IMR-90 (cell line): ENCODE measurements around the gene VAT1L. TPM values are rescaled to one million over a fixed set of nuclear protein-coding genes. Genes with fewer than 3 reads are reported as not detected.
A peak's percentile ranks its signal among the peaks of the same experiment; 100 is the strongest.

Experiments
- ATAC-seq: fragments of 200-7000 bp; cut with Tn5 transposase; 2 replicates; pipeline ENCODE4 v1.9.1; 2020; ENCODE audit warnings: low read depth, mild to moderate bottlenecking, moderate library complexity
- BruUV-seq: library from RNA; stranded (reverse); fragments of 400-500 nt; replicated peaks from 2 replicates; lab custom pipeline; 2021; lab: Mats Ljungman, UMichigan
- CTCF ChIA-PET: fragments of 300-600 bp; formaldehyde crosslinking; extraction: SDS; loops from one replicate; lab custom pipeline; 2021; ENCODE audit warnings: antibody characterized with exemption; lab: Yijun Ruan, JAX
- POLR2A ChIA-PET: fragments of 300-600 bp; sonication (Branson Sonifier 250); formaldehyde crosslinking; loops from one replicate; lab custom pipeline; 2022; ENCODE audit warnings: antibody characterized with exemption; ENCODE audit not compliant: unreplicated experiment; lab: Charles Lee
- DNase-seq: peaks from one replicate; pipeline ENCODE4 v3.0.0; 2013
- H2AFZ ChIP-seq: replicated peaks from 2 replicates; pipeline ENCODE3; 2013; ENCODE audit warnings: low read length, mild to moderate bottlenecking; ENCODE audit not compliant: poor library complexity
- H2AK5ac ChIP-seq: 2 replicates; pipeline ENCODE4 v1.6.1; 2013; ENCODE audit warnings: low read depth, low read length, inconsistent platforms
- H2AK9ac ChIP-seq: replicated peaks from 2 replicates; pipeline ENCODE3; 2013; ENCODE audit warnings: mild to moderate bottlenecking, low read depth, low read length, moderate library complexity; ENCODE audit not compliant: poor library complexity
- H2BK120ac ChIP-seq: 2 replicates; pipeline ENCODE4 v1.6.1; 2013; ENCODE audit warnings: low read depth, low read length, inconsistent platforms
- H2BK15ac ChIP-seq: 3 replicates; pipeline ENCODE4 v1.6.1; 2013; ENCODE audit warnings: low read depth, low read length, inconsistent platforms
- H2BK20ac ChIP-seq: 2 replicates; pipeline ENCODE4 v1.6.1; 2013; ENCODE audit warnings: low read depth, mild to moderate bottlenecking, inconsistent platforms, low read length, moderate library complexity
- H2BK5ac ChIP-seq: 2 replicates; pipeline ENCODE4 v1.6.1; 2013; ENCODE audit warnings: mild to moderate bottlenecking, low read depth, low read length, inconsistent platforms; ENCODE audit not compliant: poor library complexity, severe bottlenecking
- H3K14ac ChIP-seq: replicated peaks from 2 replicates; pipeline ENCODE4 v1.6.1; 2013; ENCODE audit warnings: low read depth, low read length, inconsistent platforms
- H3K18ac ChIP-seq: 2 replicates; pipeline ENCODE4 v1.6.1; 2013; ENCODE audit warnings: low read depth, low read length, control low read depth
- H3K23ac ChIP-seq: 2 replicates; pipeline ENCODE4 v1.6.1; 2013; ENCODE audit warnings: low read depth, low read length, inconsistent platforms
- H3K27ac ChIP-seq: 2 replicates; pipeline ENCODE4 v1.5.1; 2013; ENCODE audit warnings: mild to moderate bottlenecking, control low read depth, low read length; ENCODE audit not compliant: insufficient read depth
- H3K27me3 ChIP-seq: 2 replicates; pipeline ENCODE4 v1.6.1; 2013; ENCODE audit warnings: low read length; ENCODE audit not compliant: control insufficient read depth, insufficient read depth
- H3K36me3 ChIP-seq: 2 replicates; pipeline ENCODE4 v1.6.1; 2013; ENCODE audit warnings: low read length, mixed read lengths; ENCODE audit not compliant: control insufficient read depth, insufficient read depth
- H3K4ac ChIP-seq: 2 replicates; pipeline ENCODE4 v1.6.1; 2013; ENCODE audit warnings: low read depth, low read length, inconsistent platforms
- H3K4me1 ChIP-seq: 2 replicates; pipeline ENCODE4 v1.6.1; 2013; ENCODE audit warnings: low read length, mixed read lengths; ENCODE audit not compliant: control insufficient read depth, insufficient read depth
- H3K4me2 ChIP-seq: 2 replicates; pipeline ENCODE4 v1.6.1; 2013; ENCODE audit warnings: low read depth, mild to moderate bottlenecking, control low read depth, low read length, moderate library complexity
- H3K4me3 ChIP-seq: 2 replicates; pipeline ENCODE4 v1.5.1; 2013; ENCODE audit warnings: low read depth, mild to moderate bottlenecking, control low read depth, low read length, moderate library complexity; ENCODE audit not compliant: insufficient read depth
- H3K56ac ChIP-seq: 2 replicates; pipeline ENCODE4 v1.6.1; 2013; ENCODE audit warnings: low read length, inconsistent platforms; ENCODE audit not compliant: insufficient read depth; ENCODE audit errors: extremely low read depth
- H3K79me1 ChIP-seq, 2 experiments: 2 replicates each; pipeline ENCODE4 v1.6.1; 2013; ENCODE audit warnings: low read length in 2 of 2, inconsistent platforms in 1 of 2, low read depth in 1 of 2
- H3K9ac ChIP-seq: 2 replicates; pipeline ENCODE4 v1.6.1; 2013; ENCODE audit warnings: low read depth, low read length, control low read depth
- H3K9me1 ChIP-seq: 2 replicates; pipeline ENCODE4 v1.6.1; 2013; ENCODE audit warnings: low read length, inconsistent platforms; ENCODE audit not compliant: insufficient read depth
- H3K9me3 ChIP-seq: 2 replicates; pipeline ENCODE4 v1.6.1; 2013; ENCODE audit warnings: low read length; ENCODE audit not compliant: control insufficient read depth, insufficient read depth
- H4K20me1 ChIP-seq: 2 replicates; pipeline ENCODE4 v1.6.1; 2013; ENCODE audit warnings: low read length, inconsistent platforms; ENCODE audit not compliant: insufficient read depth
- H4K5ac ChIP-seq: 2 replicates; pipeline ENCODE4 v1.6.1; 2013; ENCODE audit warnings: mild to moderate bottlenecking, low read depth, low read length, control low read depth
- H4K8ac ChIP-seq, 2 experiments: 2 replicates each; pipeline ENCODE4 v1.6.1; 2013; ENCODE audit warnings: low read depth in 2 of 2, low read length in 2 of 2, control low read depth in 1 of 2, inconsistent platforms in 1 of 2
- H4K91ac ChIP-seq: 2 replicates; pipeline ENCODE4 v1.6.1; 2013; ENCODE audit warnings: low read depth, low read length, inconsistent platforms; ENCODE audit not compliant: insufficient read depth
- CHD1 ChIP-seq: IDR thresholded peaks from 2 replicates; pipeline ENCODE4 v1.6.1; 2012; ENCODE audit warnings: low read depth, low read length, improper control_type of control experiment
- FOS ChIP-seq: fragments of 150-350 bp; IDR thresholded peaks from 2 replicates; pipeline ENCODE4 v1.6.1; 2016; ENCODE audit warnings: low read depth, low read length
- RCOR1 ChIP-seq: IDR thresholded peaks from 2 replicates; pipeline ENCODE4 v1.6.1; 2012; ENCODE audit warnings: mild to moderate bottlenecking, low read length, improper control_type of control experiment; ENCODE audit not compliant: insufficient replicate concordance
- WGBS, 2 experiments: methylation state at CpG; one replicate each; pipeline versions ENCODE4 v1.1.5 to v1.1.7; 2013; ENCODE audit warnings: missing lambda C conversion rate in 2 of 2; ENCODE audit not compliant: insufficient read length in 1 of 2; ENCODE audit errors: extremely low coverage in 2 of 2; 5-methylcytosine and 5-hydroxymethylcytosine counted together
- dilution Hi-C: fragments of 300-500 bp; cut with HindIII; formaldehyde crosslinking; loops from one replicate; pipeline ENCODE4 v1.14.3; 2018; ENCODE audit warnings: low sequenced_read_pairs; ENCODE audit not compliant: unreplicated experiment
- in situ Hi-C: fragments of 300-500 bp; cut with MboI; formaldehyde crosslinking; loops from 3 replicates; pipeline ENCODE4 v1.14.3; 2019; ENCODE audit warnings: low sequenced_read_pairs, inconsistent platforms, mixed read lengths
- intact Hi-C: fragments of 100-400 bp; cut with micrococcal nuclease; formaldehyde crosslinking; loops from 2 replicates; pipeline ENCODE4 v1.10.0; 2022
- polyA plus RNA-seq, 3 experiments: library from polyadenylated mRNA; depleted of rRNA; stranded (reverse); fragments of >200 nt; gene quantifications; 2 replicates each; pipeline ENCODE4 v1.2.3, GENCODE V29; 2012; ENCODE audit warnings: low replicate concordance in 1 of 3
- total RNA-seq: library from RNA; depleted of rRNA; stranded (reverse); fragments of >200 nt; gene quantifications from 2 replicates; pipeline ENCODE4 v1.2.3, GENCODE V29; 2012

Gene VAT1L
- total and polyA plus RNA-seq, 2 of the 4 experiments (the other 2 are of a cell fraction) = 15.4 to 18.5 TPM

- Histone ChIP-seq H4K8ac (peak overlapping the region; percentile 95 to 96), H3K9me3 (no peaks in the 10 kb centered on the region), H3K4me2 (no peak overlapping the region), H3K9me1 (peaks cover 13% of the 10 kb centered on the region), H3K18ac (peak overlapping the region; percentile 86), H2BK120ac (peak overlapping the region; percentile 99), H3K4ac (peak overlapping the region; percentile 98), H3K23ac (peak overlapping the region; percentile 96), H4K91ac (peak overlapping the region; percentile 98), H2BK15ac (peak overlapping the region; percentile 87; the same call in 2 of the 3 replicates), H3K27me3 (no peaks in the 10 kb centered on the region), H4K20me1 (no peaks in the 10 kb centered on the region), H3K27ac (peak overlapping the region; percentile 97), H3K9ac (no peak overlapping the region), H3K56ac (peak overlapping the region; percentile 94; the same call in 1 of the 2 replicates), H2BK5ac (peak overlapping the region; percentile 94), H3K79me1 (peaks cover 0 to 18% of the 10 kb centered on the region in 2 experiments; a peak in 2 of 4 replicates), H3K36me3 (no peaks in the 10 kb centered on the region), H4K5ac (peak overlapping the region; percentile 74), H2BK20ac (peak overlapping the region; percentile 99), H3K4me3 (no peak overlapping the region), H2AFZ (peak overlapping the region; percentile 21), H2AK5ac (peak overlapping the region; percentile 97), H3K14ac (peak overlapping the region; percentile 95), H2AK9ac (peak overlapping the region; percentile 34), H3K4me1 (peaks cover 14% of the 10 kb centered on the region)
- peak; percentile 97 for DNase-seq
- intact Hi-C loops (no loop called here), in situ Hi-C loops (no loop called here), dilution Hi-C loops (no loop called here)
- no TSS peak for BruUV-seq
- ChIA-PET POLR2A (interaction anchor here (1.0 kb wide), 1 partner anchor 12 kb away, joined by 3 read pairs; no protein-coding TSS in a partner anchor), CTCF (interaction anchor here (0.8 to 1.1 kb wide), 6 partner anchors 13 to 160 kb away, joined by 3 to 4 read pairs (median 3); no protein-coding TSS in a partner anchor)
- peak; percentile 87 for ATAC-seq
- WGBS, 2 experiments = no CpG with 5 or more reads among the region's 6 CpGs
- TF ChIP-seq FOS = peak; percentile 46; the same call in 1 of the 2 replicates
- peak; percentile 87 for TF ChIP-seq RCOR1
- TF ChIP-seq CHD1 = no peak
Observed at GRCh38 chr16:77834635-77835540, 46.5 kb downstream of the VAT1L start.
